GM18951 (cell line): Measurements from ENCODE around the gene WWOX.

Source experiments
- POLR2A ChIP-seq: IDR thresholded peaks from 4 replicates; pipeline ENCODE4 v1.6.1; 2011; ENCODE audit warnings: mild to moderate bottlenecking; ENCODE audit not compliant: insufficient read length, insufficient read depth; ENCODE audit errors: extremely low read depth
- in situ Hi-C: fragments of 300-500 bp; cut with MboI; formaldehyde crosslinking; loops from one replicate; pipeline ENCODE4 v1.12.0; 2022; ENCODE audit warnings: low sequenced_read_pairs, mixed read lengths, inconsistent platforms; ENCODE audit not compliant: unreplicated experiment

WWOX gene

DNA sequence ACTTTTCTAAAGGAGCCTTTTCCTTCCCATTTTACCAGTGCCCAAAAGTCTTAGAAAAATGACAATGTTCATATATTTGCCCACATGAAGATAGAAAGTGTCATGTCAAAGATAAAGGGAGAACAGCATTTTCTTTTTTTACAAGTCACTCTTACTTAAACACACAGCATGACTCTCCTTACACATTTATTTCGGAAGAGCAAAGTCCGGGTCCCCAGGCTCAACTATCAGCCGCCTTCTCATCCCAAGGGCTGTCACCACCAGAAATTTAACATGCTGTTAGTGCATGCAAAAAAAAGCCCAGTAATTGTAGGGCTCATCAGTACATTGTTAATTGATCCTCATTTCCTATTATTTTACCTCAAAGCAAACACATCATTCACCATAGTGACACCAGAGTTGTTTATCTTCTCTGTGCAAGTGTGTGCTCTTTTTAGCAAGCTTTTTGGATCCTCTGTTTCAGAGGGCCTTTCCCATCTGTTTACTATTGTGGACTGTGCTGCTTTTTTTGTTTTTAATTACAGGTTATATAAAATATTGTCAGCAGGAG lies 560.3 kb downstream of the WWOX start:
- in situ Hi-C loops, result no loop called here

DNA sequence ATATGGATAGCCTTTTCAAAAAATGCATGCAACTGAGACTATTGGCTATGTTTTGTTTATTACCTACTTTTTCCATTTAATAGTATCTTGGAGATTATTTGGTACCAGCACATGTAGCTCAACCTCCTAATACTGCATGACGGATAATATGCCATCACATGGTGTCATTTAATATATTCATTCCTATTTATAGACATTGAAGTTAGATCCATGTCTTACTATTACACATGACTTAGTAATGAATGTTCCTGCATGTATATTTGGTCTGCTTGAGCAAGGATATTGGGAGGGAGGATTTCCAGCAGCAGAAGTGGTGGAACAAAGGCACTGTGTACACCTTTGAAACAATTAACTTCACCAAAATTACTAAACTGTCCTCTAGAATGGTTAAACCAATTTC lies 561.3 kb downstream of the WWOX start:
- in situ Hi-C loops, result no loop called here
- TF ChIP-seq POLR2A, result no peak

More for the DNA sequence above, 560.3 kb downstream of the WWOX start:
- no peak for TF ChIP-seq POLR2A

DNA sequence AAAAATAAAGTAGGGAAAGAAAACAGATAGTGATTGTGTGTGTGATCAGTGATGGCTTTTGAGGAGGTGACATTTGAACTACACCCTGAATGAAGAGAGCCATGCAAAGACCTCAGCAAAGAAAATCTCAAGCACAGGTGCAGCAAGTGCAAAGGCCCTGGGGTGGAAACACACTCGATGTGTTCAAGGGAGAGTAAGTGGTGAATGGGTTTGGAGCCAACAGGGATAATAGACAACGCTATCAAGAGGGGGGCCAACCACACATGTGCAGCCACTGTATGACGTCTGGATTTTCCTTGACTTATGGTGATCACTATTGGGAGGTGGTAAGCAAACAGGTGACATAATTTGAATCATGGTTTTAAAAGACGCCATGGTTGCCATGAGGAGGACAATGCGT lies 564.2 kb downstream of the WWOX start:
- no peak for TF ChIP-seq POLR2A
- in situ Hi-C loops, result no loop called here

DNA sequence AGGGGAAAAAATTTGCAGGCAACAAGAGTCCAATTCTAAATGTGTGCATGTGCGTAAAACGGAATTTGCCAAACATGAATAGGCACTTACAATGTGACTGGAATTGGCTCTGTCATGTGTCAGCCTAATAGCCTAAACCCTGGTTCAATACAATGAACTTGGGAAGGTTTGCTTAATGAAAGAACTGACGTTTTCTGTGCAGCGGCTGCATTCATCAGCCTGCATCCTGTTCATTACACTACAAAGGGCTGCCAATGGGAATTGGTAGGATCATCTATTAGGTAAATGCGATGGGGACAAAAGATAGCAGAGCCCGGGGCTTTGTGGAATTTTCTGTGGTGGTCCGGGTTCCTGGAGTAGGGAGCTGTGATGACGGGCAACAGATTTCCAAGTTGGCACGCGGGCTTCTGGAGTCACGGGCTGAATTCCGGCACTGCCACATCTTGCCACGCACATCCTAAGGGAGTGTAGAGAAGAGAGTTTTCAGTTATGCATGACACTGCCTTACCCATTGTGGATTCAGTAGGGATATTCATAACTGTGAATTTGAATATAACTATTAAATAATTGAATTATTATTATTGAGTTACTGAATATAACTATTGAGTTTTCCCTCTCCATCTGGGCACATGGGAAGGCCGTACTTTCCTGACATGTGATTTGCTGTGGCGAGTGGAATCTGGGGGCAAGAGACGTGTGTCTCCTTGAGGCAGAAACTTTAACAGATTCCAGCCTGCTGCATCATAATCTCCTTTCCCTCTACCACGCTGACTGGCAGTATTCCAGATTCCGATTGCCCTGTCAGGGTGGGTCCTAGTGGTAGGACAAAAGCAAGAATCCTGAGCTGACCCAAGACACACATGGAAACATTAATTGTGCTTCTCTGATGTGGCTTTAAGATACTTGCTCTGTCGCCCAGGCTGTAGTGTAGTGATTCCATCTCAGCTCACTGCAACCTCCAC lies 565.6 kb downstream of the WWOX start:
- no peak for TF ChIP-seq POLR2A
- in situ Hi-C loops, result no loop called here

DNA sequence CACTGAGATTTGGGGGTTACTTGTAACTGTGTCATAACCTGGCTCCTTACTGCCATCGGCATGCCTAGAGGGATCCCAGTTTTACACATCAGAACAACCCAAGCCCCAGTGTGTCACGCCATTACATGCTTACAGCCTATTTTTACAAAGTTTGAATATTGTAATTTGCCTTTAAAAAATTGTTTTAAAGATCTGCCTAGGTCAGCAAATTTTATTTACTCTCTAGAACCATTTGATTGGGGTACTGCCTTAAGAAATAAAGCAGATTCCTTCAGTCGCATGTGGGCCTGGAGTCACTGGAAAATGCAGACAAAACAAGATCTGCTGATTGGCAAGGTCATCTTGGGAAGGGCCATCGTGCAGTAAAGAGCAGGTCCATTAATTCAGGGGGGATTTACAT lies 566.9 kb downstream of the WWOX start:
- no peak for TF ChIP-seq POLR2A
- in situ Hi-C loops, result no loop called here

DNA sequence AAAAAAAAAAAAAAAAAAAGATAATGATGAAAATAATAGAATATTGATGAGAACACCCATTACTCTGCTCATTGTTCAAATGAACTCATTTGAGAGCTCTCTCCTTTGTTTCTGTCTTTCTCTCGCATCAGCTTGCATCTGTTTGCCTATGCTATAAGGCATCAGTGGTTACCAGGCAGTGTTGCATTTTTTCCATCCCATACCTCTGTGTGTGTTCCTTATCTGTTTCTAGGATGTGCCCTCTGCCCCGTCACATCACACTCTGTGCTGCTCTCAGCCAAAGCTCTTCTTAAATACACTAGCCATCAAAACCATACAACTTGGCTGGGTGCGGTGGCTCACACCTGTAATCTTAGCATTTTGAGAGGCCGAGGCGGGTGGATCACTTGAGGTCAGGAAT lies 568.2 kb downstream of the WWOX start:
- in situ Hi-C loops, result no loop called here

DNA sequence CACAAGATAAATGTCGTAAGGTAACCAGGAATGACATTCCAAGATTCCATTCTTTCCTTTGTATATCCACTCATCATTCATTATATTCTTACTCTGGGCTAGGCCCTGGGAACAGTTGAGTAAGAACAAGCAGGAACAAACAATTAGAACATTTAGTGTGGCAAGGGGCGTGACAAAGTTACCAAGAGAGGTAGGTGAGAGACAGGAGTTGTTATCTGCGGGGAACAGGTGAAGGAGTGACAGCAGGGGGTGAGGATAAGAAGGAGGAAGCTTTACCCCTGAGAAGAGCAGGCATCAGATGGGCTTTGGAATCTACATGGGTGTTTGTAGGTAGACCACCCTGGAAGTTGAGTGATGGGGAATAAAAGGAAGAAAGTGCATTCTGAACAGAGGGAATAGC lies 568.9 kb downstream of the WWOX start:
- in situ Hi-C loops, result no loop called here

More for the DNA sequence above, 568.2 kb downstream of the WWOX start:
- no peak for TF ChIP-seq POLR2A

DNA sequence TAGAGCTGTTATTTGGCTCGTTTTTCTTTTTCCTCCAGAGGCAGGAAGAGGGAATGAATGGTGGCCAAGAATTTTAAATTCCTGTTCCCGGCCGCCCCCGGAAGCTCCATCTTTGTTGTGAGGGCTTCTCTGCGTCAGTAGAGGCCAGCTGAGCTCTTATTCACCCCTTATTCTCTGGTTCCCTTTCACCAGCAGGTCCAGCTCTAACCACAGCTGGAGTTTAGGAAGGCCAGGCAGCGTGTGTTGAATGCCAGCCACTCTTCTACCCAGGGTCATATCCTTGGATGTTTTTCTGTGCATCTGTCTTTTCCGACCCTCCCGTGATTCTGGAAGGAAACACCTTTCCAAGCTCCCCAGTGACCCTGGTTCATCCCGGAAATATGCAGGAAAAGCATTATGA lies 570.5 kb downstream of the WWOX start:
- TF ChIP-seq POLR2A, result no peak
- in situ Hi-C loops, result no loop called here

More for the DNA sequence above, 568.9 kb downstream of the WWOX start:
- no peak for TF ChIP-seq POLR2A

DNA sequence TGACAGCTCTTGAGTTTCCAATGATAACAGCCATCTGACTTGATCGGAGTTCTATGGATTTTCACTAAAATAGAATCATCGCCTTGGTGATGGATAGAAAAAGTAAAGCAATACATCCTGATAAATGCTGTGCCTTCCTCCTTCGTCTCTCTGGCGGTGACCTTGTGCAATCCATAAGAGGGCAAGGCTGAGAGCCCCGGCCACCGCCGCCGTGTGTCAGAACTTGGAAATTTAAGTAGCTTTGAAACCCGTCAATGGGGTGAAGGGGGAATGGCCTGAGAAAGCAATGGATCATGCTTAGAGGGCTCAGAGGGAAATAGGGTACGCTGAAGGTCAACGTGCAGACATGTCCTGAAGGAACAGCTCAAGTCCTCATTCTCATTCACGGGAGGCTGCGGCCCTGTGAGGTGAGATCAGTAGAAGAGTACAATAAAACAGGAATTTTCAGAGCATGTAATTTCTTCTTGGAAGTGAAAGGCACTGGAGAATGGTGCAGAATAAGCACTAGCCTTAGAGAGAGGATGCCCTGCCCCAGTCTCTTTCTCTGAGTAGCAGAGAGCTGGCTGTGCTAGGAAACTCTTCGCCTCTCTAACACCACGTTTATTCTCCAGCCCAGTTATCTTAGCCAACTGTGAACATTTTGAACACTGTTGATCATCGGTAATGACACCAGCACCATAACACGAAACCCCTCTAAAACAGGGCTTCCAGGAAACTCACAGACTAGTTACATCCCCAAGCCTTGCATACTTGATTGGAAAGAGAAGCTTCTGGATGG lies 573.5 kb downstream of the WWOX start:
- TF ChIP-seq POLR2A, result no peak
- in situ Hi-C loops, result no loop called here

DNA sequence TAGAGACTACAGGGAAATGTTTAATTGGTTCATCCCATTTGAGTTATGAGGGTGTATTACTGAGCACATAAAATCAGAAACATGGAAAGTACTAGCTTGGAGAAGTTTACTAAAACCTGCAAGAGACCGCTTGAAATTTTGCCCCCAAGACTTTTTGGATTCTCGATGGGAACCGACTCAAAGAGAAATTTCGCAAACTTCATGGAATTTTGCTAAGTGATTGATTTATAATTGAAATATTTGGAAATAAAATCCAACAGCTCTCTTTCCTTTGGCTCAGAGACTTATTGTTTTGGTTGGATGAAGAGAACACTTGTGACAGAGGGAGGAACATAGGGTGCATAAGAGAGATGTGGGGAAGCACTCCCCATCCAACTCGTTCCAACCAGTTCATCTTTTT lies 574.4 kb downstream of the WWOX start:
- TF ChIP-seq POLR2A, result no peak
- in situ Hi-C loops, result no loop called here

DNA sequence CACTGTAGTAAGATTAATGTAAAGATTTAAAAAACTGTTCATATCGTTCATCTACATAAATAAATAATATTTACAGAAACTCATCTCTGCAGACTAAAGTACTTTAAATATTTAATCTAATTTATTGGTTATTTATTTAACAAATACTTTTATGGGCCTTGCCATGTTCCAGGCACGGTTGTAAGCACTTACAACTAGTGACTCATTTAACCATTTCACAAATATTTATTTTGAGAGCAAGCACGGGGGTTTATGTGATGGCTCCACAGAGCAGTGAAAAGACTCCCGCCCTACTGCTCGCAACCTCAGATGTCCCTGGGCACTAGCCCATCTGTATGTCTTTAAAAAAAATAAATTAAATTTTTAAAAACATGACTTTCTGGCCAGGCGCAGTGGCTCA lies 575.9 kb downstream of the WWOX start:
- in situ Hi-C loops, result no loop called here
- TF ChIP-seq POLR2A, result no peak

DNA sequence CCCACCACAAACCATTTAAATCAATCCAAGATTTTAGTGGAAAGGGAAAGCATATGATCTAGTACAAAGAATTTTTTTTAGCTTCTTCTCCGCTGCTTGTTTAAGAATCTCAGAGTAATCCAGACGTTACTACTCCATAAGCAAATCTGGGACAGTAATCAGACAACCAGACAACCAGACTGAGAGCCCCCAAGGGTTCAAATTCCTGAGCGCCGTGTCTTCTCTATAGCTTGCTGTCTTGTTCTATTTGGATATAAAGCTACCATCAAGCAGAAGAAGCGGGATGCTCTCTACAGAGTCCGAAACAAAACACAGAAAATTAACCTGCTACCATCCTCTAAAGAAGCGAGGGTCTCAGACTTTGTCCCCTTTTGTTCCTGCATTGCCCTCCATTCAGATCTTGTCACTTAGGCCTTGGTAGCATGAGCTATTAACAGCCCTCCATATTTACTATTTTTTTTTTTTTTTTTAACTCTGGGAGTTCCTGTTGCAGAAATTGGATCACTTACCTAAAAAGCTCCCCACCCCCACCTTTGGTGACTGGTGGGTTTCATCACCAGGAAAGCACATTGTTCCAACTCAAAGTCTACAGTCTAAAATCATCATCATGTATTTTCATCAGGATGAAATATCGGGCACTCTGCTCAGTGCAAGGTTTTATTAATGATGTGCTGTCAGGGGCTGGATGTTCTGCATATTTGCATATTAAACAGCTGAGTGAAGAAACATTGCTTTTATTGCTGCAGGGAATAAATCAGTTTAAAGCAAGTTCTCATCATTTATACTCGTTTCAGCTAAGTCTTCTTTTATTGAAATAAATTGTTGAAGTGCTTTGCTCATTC lies 576.7 kb downstream of the WWOX start:
- in situ Hi-C loops, result no loop called here
- no peak for TF ChIP-seq POLR2A
